Hair follicle dermal papilla cell (primary cell): ENCODE measurements around the gene SLC25A28. TPM values are rescaled to one million over a fixed set of nuclear protein-coding genes. Genes with fewer than 3 reads are reported as not detected.

Experiments used
- small RNA-seq: library from RNA; depleted of rRNA; stranded (forward); fragments of <200 nt; gene quantifications from one replicate; pipeline ENCODE3, GENCODE V24; 2012
- total RNA-seq: library from RNA; depleted of rRNA; stranded (reverse); fragments of >200 nt; gene quantifications from 2 replicates; pipeline ENCODE4 v1.2.3, GENCODE V29; 2012

SLC25A28 gene
- 18.0 and 19.5 TPM in 2 replicates for total RNA-seq

GRCh38 chr10:99619851-99620710, at the start of gene SLC25A28:
SLC25A28 (minus strand) TSS chr10:99620439; CDS start chr10:99620335, 104 bp downstream.

GRCh38 chr10:99659031-99659867, 39.0 kb upstream of the SLC25A28 start, which contains the start of gene ENTPD7:
ENTPD7 (plus strand) TSS chr10:99659509; CDS start chr10:99659957, 448 bp downstream.

Small RNAs within 50 kb of the gene (small RNA-seq; reads per million reads assigned to genes)
- not detected for gene AL133353.1

Other genes starting within 250 kb of the SLC25A28 start
- gene GOT1, start 189.8 kb downstream of the SLC25A28 start, total RNA-seq: 23.9 and 29.0 TPM in 2 replicates
- not detected in 2 replicates for gene NKX2-3, start 87.5 kb downstream of the SLC25A28 start, total RNA-seq
- 43.5 and 52.9 TPM in 2 replicates for gene ENTPD7, start 39.1 kb upstream of the SLC25A28 start, total RNA-seq
- 28.4 and 38.6 TPM in 2 replicates for gene COX15, start 111.7 kb upstream of the SLC25A28 start, total RNA-seq
- 13.7 and 15.1 TPM in 2 replicates for gene CUTC, start 111.8 kb upstream of the SLC25A28 start, total RNA-seq
- 1.1 and 1.3 TPM in 2 replicates for gene ABCC2, start 162.2 kb upstream of the SLC25A28 start, total RNA-seq